Stimulated activated CD4-positive, alpha-beta T cell treated with anti-CD3 and anti-CD28 coated beads, TNF-alpha, amount 100 ng/mL, for 48 hours (primary cell): ENCODE data around the gene UPK2.

Experiments used
- DNase-seq, 3 donors: peaks; one replicate each; pipeline ENCODE4 v3.0.0-alpha.2; 2020; ENCODE audit warnings: low read depth in 3 of 3

Gene UPK2

DNA sequence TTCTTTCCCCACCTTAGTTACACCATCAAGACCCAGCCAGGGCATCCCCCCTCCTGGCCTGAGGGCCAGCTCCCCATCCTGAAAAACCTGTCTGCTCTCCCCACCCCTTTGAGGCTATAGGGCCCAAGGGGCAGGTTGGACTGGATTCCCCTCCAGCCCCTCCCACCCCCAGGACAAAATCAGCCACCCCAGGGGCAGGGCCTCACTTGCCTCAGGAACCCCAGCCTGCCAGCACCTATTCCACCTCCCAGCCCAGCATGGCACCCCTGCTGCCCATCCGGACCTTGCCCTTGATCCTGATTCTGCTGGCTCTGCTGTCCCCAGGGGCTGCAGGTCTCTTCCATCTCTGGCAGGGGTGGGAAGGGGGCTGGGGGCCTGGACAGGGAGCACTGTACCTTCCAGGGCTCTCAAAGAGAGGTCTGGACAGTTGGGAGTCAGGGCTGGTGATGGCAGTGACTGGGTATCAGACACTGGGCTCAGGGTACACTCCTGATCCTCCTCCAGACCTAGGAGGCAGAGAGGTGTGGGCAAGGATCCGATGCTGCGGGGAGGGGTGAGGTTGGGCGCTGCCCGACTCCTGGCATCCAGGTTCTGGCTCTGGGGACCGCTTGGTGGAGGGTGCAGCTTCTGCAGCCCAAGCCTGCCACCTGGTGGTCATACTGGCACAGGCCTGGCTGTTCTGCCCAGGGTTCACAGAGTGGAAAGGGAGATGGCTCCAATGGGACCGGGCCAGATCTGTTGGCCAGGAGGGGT is at the start of gene UPK2:
UPK2 (plus strand) TSS at position 205 of the 753 bp plus-strand sequence; CDS start at position 258, 53 bp downstream.
- DNase-seq: peak; percentile 80 to 90 (median 82)

DNA sequence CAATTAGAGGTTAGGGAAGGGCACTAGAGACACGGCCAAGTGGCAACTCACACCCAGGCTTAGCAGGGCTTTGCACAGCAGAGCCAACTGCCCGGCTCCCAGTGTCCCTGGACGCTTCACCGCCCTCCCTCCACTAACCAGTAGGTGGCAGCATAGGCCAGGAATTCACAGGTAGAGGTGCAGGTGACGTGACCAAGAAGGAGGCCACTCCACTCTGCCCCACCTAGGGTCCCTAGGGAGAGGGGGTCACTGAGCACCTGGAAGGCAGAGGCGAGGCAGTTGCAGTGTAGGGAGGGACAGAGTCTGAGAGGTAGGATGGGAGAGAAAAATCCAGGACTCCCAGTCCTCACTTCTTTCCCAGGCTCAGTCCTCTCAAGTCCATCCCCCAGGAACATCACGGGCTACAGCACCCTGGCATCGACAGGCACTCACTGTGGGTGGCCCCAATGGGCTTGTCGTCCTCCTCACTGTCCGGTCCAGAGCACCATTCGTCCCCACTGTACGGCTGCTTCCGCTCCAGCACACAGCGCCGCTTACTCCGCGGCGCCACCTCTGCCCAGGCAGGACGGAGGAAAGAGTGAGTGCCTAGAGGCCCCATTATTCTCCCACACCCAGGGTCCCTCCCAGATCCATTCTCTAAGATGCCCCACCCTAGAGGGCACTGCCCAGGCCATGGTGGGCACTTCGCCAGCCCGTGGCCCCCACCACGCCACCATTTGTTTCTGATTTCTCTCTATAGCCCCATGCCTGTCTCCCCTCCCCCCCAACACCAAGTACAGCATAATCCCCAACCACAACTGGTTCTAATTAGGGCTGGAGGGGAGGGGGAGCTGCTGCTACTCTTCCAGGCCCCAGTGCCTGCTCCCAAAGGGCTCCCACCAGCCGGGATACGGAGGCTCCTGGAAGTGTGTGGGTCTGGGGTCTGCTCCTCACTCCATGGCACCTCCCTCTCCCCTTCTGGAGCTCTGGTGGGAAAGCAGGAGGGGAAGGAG is 48.8 kb upstream of the UPK2 start:
- peak; percentile 80 to 89 (median 81) for DNase-seq

DNA sequence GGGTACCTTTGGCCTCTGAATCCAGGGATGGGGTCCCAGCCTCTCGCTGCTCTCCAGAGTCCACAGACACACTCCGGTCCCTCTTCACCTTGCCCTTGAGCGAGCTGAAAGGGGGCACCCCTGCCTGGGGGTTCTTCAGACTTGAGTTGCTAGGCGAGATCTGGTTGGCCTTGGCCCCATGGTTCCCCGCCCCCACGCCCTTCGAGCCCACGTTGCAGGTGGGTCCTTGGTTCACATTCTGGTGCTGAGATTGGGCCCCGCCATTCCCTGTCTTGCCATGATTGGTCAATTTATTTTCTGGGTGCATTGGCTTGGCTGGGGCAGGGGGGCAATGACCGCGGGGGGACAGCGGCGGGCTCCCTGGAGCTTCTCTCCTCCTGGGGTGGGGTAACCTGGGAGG is 47.8 kb upstream of the UPK2 start:
- DNase-seq: no peak

DNA sequence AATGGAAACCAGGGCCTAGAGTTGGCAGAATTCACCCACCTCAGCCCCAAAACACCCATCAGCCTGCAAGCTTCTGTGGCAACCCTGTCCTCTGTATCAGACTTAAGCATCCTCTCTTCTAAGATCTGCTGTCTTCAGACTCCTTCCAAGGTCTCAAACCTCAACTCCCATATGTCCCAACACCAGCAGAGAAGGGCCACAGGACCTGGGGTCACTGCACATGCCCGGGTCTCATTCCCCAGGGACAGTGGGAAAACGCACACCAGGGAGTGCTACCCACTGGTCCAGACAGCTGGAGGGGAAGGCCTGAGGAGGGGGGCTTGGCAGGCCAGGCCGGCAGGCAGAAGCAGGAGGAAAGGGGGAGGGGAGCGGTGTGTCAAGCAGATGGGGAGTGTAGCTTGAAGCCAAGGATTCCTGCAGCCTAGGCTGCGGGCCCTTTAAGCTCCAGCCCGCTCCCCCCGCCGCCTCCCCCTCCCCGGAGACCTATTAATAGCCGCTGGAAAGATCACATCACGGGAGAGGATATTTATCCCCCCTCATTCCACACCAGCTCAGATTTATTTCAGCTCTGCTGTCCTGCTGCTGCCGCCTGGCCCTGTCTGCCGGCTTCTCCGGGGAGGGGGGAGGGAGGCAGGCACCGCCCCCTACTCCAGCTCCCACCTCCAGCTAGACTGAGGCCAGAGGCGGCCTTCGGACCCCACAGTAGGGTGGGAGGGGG is 47.0 kb upstream of the UPK2 start:
- no peak for DNase-seq

DNA sequence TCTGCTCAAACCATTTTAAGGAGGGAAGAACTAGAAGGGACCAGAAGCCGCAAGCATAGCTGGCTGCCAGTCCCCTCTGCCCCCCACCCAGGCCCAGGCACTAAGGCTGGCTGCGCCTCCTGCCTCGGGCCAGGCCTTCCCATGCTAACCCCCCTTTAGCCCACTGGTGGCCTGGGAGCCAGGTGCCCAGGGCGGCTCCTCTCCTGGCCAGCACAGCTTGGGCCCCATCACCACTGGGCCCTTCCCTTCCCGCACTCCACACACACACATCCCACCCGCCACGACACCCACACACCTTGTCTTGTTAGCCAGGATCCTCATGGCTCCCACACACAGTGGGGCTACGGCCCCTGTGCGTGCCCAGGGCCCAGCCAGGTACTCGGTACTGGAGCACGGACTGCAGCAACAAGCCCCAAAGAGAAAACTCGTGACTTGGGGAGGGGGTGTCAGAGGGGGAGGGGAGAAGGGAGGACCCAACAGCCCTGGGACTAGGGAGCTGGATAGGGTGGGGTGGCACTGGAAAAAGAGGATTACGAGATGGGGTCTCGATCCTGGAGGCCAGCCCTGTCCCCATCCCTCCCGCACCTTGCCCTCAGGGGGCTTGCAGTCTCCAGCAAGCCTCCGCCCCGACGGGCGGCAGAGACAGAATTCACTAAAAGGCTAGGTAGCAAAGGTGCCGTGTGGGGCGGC is 46.3 kb upstream of the UPK2 start:
- no peak for DNase-seq

DNA sequence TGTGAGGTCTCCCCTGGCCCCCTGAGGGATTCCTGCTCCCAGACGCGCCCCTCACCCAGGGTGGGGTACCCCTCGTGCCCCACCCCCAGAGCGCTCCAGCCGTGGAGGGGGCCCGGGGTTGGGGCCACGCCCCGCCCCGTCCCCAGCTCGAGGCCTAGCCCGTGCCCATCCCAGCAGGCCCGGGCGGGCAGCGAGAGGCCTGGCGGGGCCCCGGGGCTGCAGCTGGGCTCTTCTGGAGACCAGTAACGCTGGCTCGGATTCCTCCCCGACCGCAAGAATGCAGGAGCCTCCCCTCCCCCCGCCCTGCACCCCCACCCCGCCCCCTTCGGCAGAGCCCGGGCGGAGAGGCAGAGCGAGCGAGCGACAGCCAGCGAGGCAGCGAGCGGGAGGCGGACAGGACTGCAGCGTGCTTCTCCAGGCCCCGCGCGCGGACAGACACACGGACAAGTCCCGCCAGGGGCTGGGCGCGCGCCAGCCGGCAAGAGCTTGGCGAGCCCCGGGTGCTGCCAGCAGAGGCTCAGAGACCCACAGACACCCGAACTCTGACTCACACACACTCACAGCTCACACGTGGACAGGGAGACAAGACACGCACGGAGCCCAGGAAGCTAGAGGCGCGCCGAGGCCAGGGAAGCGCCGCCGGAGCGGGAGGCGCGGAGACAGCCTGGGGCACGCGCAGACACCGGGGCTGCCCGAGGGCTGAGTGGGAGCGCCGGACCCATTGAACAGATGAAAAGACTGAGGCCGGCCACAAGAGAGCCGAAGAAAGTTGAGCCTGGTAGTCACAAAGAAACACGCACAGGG is 45.6 kb upstream of the UPK2 start:
- no peak for DNase-seq

DNA sequence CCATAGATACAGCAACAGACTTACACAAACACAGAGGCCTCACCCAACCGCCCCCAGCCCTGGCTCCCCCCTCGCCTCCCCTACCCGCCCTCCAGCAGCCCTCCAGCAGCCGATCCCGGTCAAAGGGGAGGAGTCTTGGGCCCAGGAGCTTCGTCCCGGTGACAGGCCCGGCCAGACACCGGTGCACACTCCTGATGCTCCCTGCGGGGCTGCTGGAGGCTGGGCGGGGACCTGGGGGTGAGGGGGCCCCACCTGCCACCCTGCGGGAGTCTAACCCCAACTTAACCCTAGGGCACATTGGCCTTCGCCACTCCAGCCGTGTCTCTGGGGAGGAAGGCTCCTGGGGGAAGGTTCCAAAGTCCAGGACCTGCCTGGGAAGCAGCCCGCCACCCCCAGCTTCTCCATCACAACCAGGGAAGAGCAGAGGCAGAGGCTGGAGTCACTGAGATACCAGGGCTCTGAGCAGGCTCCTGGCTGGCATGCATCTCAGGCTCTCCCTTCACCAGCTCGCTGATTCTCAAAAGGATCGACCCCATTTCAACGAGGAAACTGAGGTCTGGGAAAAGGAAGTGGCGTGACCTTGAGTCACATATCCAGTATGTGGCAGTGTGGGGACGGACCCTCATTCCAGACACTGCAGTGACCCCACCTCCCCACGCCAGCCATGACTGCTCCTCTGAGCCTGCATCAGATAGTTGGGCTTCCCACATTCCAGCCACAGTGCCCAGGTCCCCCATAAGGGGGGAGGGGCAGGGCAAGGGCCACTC is 44.8 kb upstream of the UPK2 start:
- no peak for DNase-seq

DNA sequence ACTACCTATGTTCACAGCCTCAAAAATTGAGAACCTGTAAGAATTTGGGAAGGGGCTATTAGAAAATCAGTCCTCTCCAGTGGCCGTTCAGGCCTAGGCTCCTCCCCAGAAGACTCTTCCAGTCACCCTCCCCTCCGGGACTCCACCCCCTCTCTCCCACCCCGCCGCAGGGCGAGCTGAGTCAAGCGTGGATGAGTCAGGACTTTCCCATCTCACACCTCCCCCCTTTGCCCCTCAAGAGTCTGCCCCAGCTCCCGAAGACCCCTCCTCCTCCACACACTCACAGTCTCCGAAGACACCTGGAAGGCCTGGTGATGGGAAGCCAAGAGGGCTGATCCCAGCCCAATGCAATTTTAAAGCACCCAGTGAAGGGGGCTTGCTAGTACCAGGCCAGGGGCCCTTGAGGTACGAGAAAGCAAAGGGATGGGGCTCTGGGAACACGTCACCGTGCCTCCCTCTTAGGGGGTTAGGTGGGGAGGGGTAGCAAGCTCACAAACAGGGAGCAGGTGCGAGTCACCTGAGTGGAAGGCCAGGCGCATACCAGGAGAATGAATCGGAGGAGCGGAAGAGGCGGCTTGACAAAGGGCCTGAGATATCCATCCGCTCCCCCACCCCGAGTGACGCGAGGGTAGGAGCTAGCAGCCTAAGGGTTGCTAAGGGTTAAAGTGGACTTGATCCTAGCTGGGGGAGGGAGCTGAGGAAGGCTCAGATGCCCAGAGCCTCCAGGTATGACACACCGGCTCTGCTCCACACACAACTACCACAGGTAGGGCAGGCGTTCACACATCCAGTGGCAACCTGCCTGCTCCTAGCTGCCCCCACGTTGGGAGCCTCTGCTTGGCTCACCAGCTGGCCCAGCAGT is 44.0 kb upstream of the UPK2 start:
- DNase-seq: peak in 1 of 3 donors; percentile 78

DNA sequence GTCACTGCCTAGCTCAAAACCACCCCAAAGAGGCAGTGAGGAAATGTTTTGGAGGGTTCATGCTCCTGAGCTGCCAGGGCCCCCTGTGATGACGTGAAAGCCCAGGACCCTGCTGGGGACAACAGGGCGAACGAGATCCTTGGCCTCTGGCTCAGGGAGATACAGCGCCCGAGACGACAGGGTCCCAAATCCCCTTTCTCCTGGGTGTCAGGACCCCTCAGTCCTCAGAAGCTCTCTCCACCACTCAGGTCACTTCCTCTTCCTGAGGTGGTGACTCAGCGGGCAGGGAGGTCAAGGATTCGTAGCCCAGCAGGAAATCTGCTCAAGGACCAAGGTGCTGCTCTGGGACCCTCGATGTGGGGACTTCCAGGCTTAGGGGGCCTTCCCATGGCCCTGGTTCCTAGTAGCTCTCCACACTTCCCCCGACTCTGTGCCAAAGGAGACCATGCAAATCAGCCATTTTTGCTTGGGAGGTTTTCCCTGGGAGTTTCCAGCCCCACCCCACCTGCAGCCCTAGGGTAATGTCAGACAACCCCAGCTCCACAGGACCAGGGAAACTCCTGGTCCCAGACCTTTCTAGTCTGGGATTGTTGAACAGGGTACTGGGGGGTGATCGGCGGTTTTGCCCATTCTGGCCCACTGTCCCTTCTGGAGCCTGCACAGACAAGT is 43.2 kb upstream of the UPK2 start:
- no peak for DNase-seq

DNA sequence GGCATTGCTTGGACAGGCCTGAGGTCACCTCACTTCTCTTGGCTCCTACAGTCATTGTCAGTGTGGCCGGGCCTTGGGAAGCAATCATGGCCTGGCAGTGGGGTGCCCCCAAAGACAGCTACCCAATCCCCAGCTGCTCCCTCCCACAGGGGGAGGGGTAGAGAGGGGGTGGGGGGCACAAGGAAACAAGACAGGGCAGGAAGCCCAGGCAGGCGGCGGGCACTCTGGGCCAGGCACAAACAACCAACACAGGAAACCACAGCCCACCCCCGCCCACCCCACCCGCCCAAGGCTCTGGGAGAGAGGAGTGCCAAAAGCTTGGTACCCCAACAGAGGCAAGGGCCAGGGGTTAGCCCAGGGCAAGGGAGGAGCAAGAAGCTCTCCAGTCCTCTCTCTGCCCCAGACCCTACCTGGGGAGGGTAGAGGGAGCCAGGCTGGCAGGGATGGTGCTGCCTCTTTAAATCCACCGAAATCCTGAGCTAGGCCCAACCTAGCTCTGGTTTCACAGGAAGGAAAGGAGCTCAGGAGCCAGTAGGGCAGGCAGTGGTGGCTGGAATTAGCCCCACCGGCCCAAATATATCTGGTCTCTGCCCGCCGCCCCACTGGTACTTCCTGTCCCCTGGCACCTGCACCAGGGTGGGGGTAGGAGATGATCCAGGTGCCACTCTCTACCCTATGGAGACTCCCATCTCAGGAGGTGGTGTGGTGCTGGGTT is 42.5 kb upstream of the UPK2 start:
- no peak for DNase-seq

DNA sequence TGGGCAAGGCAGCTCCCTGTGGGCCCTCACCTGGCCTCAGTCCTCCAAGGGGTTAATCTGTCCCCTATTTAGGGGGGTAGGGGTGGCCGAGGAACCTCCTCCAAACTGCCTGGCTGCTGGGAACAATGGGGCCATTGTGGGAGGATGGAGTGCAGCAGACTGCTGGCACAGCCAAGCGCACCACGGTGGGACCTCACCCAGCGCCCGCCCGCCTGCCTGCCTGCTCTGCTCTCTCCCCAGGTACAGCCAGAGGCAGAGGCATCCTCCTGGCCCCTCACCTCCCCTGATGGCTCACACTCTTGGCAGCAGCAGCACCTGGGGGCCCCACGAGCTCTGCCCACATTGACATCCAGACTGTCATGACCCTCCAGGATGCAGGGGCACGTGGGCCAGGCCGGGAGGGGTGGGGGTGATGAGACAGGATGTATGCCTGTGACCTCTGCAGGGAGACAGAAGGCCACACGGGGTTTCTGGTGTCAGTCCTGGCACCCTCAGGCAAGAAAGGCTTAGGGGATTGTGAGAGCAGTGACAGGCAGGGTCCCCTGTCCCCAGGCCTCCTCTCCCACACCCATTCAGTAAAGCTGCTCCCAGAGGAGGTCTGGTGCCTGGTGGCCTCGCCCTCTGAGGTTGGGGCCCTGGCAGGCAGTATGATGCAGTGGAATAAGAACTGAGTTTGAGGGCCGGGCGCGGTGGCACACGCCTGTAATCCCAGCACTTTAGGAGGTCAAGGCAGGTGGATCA is 41.8 kb upstream of the UPK2 start:
- DNase-seq: no peak

DNA sequence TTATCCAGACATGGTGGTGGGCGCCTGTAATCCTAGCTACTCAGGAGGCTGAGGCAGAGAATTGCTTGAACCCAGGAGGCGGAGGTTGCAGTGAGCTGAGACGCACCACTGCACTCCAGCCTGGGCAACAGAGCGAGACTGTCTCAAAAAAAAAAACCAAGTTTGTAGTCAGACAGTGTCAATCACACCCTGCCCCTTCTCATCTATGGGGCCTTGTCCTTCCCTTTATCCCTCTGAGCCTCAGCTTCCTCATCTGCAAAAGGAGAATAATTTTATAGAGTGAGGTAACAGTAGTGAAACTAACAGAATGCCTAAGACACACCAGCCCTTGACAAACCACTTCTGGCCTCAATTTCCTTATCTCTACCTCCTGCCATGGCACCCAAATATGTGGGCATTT is 41.1 kb upstream of the UPK2 start:
- DNase-seq: no peak

DNA sequence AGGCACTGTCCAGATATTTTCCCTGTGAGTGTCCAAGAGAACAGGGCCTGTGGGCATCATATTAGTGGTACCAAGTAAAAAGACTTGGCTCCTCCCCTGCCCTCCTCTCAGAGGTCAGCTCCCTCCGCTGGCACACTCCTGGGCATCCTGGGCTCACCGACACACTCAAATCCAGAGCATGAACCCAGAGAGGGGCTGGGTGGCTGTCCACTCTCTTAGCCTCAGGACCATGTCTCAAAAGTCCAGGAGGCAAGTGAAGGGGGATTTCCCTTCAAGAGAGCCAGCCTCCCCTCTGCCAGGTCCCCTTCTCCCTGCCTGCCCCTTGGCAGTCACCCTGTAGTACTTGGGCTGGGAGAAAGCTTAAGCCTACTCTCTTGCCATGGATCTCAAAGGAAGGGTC is 40.7 kb upstream of the UPK2 start:
- no peak for DNase-seq

DNA sequence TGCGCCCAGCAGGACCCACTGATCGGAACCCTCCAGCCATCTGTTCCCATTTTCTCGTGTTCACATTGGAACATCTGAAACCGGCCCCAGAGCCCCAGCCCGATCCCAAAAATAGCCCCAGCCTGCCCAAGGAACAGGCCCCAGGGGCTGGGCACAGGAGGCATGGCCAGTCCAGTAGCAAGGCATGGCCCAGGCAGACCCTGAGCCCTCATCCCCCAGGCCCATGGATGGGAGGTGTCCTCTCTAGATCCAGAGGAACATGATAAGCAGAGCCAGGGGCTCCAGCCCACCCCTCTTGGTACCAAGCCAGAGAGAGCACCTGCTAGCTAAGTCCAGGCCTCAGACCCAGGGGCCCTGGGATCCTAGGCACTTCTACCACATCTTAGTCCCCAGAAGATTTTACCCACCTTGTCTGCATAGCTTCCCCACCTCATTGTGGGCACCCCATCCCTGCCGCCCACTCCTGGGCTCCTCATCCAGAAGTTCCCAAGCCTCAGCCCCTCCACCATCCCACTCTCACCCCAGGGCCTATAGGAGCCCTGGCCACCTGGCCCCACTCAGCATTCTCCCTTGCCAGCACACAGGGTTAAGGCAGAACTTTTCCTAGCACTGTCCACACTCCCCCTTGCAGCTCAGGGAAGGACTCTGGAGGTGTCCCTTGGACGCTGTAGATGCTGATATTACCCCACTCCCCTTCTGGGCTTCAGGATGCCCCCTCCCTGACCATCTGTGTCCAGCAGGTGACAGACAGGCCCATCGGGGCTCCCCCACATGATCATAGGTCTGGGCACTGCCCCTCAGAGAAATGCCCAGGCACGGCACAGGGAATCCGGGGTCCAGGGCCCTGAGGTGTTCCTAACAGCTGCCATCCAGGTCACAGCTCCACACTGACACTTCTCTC is 39.9 kb upstream of the UPK2 start:
- no peak for DNase-seq

DNA sequence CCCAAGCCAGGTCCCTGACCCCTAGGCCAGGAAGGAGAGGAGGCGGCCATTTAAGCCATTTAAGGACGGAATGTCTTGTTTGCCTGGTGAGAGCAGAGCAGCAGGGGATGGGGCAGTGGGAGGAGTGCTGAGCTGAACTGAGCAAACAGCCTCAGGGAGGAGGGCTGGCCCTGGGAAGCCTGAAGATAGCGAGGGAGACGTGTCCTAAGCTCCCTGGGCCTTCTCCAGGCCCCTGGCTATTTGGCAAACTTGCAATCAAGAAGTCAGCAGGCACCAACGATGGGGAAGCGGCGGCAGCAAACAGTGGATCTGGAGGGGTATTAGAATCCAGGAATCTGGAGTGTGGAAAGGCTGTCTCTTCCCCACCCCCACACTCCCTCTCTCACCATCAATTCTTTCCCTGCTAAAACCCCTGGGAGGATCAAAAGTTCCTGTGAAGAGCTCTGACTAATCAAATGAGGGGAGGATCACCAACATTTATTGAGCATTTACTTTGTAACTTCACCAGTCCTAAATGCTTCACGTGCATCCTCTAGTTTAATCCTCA is 39.2 kb upstream of the UPK2 start:
- DNase-seq: no peak
